ENCODE data around the gene FAM89A. TPM values are rescaled to one million over a fixed set of nuclear protein-coding genes. Genes with fewer than 3 reads are reported as not detected.

Gene FAM89A
- total and polyA plus RNA-seq, 9 of the 15 experiments (the other 6 are each of a cell fraction or from before 2014, with no cell fraction given), result 8.7 to 66.2 (median 43.3) TPM

GRCh38 chr1:231040019-231040799 lies at the start of gene FAM89A (continued):
- no peak for TF ChIP-seq MAFG (tag; conservative IDR thresholded peaks at IDR 0.05)
- TF ChIP-seq HDAC8 (tag; IDR thresholded peaks at IDR 0.05), result no peak
- TF ChIP-seq, protein P1, sequence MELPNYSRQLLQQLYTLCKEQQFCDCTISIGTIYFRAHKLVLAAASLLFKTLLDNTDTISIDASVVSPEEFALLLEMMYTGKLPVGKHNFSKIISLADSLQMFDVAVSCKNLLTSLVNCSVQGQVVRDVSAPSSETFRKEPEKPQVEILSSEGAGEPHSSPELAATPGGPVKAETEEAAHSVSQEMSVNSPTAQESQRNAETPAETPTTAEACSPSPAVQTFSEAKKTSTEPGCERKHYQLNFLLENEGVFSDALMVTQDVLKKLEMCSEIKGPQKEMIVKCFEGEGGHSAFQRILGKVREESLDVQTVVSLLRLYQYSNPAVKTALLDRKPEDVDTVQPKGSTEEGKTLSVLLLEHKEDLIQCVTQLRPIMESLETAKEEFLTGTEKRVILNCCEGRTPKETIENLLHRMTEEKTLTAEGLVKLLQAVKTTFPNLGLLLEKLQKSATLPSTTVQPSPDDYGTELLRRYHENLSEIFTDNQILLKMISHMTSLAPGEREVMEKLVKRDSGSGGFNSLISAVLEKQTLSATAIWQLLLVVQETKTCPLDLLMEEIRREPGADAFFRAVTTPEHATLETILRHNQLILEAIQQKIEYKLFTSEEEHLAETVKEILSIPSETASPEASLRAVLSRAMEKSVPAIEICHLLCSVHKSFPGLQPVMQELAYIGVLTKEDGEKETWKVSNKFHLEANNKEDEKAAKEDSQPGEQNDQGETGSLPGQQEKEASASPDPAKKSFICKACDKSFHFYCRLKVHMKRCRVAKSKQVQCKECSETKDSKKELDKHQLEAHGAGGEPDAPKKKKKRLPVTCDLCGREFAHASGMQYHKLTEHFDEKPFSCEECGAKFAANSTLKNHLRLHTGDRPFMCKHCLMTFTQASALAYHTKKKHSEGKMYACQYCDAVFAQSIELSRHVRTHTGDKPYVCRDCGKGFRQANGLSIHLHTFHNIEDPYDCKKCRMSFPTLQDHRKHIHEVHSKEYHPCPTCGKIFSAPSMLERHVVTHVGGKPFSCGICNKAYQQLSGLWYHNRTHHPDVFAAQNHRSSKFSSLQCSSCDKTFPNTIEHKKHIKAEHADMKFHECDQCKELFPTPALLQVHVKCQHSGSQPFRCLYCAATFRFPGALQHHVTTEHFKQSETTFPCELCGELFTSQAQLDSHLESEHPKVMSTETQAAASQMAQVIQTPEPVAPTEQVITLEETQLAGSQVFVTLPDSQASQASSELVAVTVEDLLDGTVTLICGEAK (IDR thresholded peaks at IDR 0.05), result peak; percentile 65
- TF ChIP-seq, protein P1 (CRISPR knock-in tag; IDR thresholded peaks at IDR 0.05), result no peak
- TF ChIP-seq EHMT2 (IDR thresholded peaks at IDR 0.05), result no peak; the same call in 1 of the 2 replicates
- no peak for TF ChIP-seq ZNF75A (CRISPR knock-in tag; IDR thresholded peaks at IDR 0.05)
- TF ChIP-seq TCF15 (CRISPR knock-in tag; IDR thresholded peaks at IDR 0.05), result no peak
- no peak for TF ChIP-seq FIP1L1 (IDR thresholded peaks at IDR 0.05; ENCODE audit: low read depth, low read length, poor library complexity, severe bottlenecking)
- no peak for TF ChIP-seq MYBL2 (IDR thresholded peaks at IDR 0.05; ENCODE audit: low read depth)
- no peak for TF ChIP-seq MYBL2 (CRISPR knock-in tag; IDR thresholded peaks at IDR 0.05; ENCODE audit: borderline replicate concordance)
- no peak for TF ChIP-seq ZFP91 (CRISPR knock-in tag; IDR thresholded peaks at IDR 0.05)
- no peak for TF ChIP-seq ZSCAN29 (IDR thresholded peaks at IDR 0.05)
- no peak for TF ChIP-seq ILF3 (IDR thresholded peaks at IDR 0.05; ENCODE audit: borderline replicate concordance)
- TF ChIP-seq ZNF655 (CRISPR knock-in tag; IDR thresholded peaks at IDR 0.05), result no peak
- no peak for TF ChIP-seq CBX2 (IDR thresholded peaks at IDR 0.05; ENCODE audit: insufficient read depth, low read length, poor library complexity, severe bottlenecking)

Measured in K562 (cell line).